Measurements from ENCODE around the gene ALKBH7.
"Not testable (repeated sequence)": the region's sequence is repeated elsewhere in the genome, so short reads cannot be mapped to it uniquely, and the experiment has no call there.

- not testable (repeated sequence) for TF ChIP-seq CTCF, POLR2A, EP300 (IDR thresholded peaks at IDR 0.05)
Measured at GRCh38 chr19:6349271-6349670, 23.3 kb upstream of the ALKBH7 start.

All from suprapubic skin (tissue), 3 donors.